Fibroblast of skin of scalp (primary cell): ENCODE results near the gene LETM1. TPM values are rescaled to one million over a fixed set of nuclear protein-coding genes. Genes with fewer than 3 reads are reported as not detected.

Source experiments
- DNase-seq: peaks from one replicate; pipeline ENCODE4 v3.0.0-alpha.2; 2013
- polyA plus RNA-seq, 2 experiments: library from polyadenylated mRNA; unstranded; fragments of 120-200 nt; gene quantifications; one replicate each; pipeline ENCODE4 v1.2.1, GENCODE V29; 2013; ENCODE audit not compliant: insufficient read length in 2 of 2

The LETM1 gene
- polyA plus RNA-seq (2013, experiment 1 of 2; ENCODE audit: insufficient read length): 25.4 TPM
- polyA plus RNA-seq (2013, experiment 2 of 2; ENCODE audit: insufficient read length): 23.0 TPM

DNA sequence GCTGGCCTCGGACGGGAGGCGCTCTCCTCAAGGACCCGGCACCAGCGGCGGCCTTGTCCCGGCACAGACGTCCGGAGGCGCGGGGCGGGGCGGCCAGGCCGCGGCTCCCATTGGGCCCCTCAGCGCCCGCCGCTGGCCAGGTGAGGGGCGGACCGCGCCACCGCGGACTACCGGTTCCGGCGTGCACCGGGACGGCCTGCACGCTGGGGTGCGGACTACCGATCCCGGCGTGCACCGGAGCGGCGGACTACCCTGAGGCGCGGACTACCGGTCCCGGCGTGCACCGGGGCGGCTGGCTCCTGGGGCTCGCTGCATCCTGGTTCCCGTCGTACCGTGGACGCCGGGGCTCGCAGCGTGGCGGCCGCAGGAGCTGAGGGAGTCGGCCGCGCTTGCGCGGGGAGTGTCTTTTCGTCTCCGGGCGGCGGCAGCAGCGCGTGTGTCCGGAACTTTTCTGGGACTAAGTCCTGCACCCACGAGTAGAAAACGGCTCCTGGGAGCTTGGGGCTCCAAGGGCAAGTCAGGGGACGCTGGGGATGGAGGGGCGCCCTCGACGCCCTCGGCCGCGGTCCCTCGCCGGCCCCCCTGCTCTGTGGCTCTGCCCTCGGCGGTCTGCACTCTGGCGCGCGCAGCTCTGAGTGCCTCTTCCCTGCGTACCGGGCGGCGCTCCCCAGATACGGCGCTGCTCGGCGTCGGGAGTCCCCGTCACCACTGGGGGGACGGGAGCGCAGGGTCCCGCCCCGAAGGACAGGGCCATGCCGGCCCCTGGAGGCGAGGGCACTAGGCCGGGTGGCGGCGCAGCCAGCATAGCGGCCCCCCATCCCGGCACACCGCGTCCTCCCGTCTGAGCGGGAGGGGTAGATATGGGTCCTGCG lies at the start of gene LETM1:
Gene LETM1, minus strand, starts transcription at position 86 of the 872 bp plus-strand sequence. CDS start 206 bp downstream, outside the sequence.
- peak; percentile 95 for DNase-seq

DNA sequence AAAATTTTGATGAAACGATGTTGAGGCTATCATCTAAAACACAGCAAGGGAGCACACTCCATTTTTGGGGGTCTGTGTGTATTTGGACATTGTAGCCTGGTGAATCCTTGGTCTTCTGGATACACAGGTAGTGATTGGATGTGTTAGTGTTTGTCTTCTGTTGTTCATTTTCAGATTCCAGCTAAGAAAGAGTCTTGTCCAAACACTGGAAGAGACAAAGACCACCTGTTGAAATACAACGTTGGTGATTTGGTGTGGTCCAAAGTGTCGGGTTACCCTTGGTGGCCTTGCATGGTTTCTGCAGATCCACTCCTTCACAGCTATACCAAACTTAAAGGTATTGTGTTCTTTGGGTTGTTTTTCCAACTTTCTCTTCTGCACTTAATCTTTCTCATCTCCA lies 48.1 kb upstream of the LETM1 start:
- no peak for DNase-seq

- DNase-seq: no peak
Measured at GRCh38 chr4:1903035-1903434, 47.1 kb upstream of the LETM1 start.

- DNase-seq: no peak
Measured at GRCh38 chr4:1902243-1902642, 46.3 kb upstream of the LETM1 start.

DNA sequence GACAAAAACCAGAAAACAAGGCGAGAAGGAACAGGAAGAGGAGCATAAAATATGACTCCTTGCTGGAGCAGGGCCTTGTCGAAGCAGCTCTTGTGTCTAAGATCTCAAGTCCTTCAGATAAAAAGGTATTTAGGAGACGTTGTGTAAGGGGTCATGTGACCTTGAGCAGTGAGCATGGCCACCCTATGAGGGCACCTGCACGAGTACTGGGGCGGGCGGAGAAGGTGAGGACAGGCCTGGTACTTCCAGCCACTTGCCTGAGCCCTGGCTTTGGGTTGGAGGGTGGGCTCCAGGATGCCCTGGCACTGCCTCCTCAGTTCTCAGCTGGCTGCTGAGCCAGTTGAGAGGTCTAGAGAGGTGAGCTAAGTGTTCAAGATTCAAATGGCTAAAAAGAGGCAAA lies 45.2 kb upstream of the LETM1 start:
- DNase-seq: no peak

- DNase-seq: no peak
Measured at GRCh38 chr4:1900624-1901023, 44.7 kb upstream of the LETM1 start.

DNA sequence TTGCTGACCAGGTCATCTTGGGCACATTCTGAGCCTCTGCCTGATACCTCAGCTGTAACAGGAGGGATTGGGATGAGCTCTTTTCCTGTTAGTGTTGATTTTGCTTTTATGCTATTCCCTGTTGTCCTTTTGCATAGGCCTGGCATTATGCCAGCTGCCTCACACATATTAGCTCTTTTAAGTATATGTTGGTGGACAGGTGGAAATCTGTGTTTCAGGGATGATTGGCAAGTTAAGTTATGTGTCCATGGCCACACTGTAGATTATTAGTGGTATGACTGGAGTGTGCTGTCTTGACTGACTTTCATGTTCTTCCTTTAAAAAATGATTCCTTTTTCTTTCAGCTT lies 44.1 kb upstream of the LETM1 start:
- DNase-seq: no peak

DNA sequence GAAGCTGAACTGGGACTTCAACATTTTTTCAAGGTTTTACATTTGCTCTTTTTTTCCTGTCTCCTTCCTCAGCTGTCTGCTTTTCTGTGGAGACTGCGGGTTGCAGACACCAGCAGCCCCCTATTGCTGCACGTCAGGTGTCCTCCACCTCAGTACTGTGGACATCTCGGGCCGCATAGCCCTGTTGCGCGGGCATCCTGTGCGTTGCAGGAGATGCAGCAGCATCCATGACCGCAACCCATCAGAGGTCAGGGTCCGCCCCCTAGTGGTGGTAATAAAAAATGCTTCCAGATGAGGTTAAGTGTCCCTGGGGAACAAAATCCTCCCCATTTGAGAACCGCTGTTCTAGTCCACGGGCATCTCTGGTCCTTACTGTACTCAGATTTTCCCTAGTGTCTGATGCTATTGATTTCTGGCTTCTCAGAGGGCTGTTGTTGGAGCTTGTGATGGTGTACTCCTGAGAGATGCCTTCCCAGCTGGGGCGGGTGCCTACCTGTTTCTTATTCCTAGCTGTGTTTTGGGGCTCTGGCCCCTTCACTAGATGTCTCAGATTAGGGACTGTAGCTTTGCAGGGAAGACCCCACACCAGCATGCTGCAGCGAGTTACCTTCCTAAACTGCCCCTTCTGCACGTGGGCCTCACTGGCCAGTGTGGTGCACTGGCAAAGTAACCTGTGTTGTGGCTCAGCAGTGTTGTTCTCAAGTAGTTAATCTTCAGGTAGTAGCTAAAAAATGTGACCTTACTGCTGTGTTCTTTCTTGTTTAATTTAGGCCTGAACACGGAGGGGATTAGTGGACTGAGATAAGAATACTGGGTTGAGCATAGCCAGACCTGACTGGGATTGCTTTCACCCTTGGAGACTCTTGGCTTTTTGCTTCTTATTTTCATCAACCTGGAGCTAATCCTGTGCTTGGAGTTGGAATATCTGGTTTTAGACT lies 43.5 kb upstream of the LETM1 start:
- peak; percentile 81 for DNase-seq

GRCh38 chr4:1898681-1899080 lies 42.7 kb upstream of the LETM1 start:
- DNase-seq: no peak

GRCh38 chr4:1898007-1898406 lies 42.1 kb upstream of the LETM1 start:
- DNase-seq: no peak

DNA sequence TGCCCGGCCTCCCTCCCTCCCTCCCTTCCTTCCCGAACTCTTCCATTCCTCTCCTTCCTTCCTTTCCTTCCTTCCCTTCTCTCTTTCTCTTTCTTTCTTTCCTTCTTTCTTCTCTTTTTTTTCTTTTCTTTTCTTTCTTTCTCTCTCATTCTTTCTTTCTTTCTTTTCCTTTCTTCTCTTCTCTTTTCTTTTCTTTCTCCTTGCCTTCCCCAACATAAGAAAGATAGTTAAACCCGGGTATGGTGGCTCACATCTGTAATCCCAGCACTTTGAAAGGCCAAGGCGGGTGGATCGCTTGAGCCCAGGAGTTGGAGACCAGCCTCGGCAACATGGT lies 40.7 kb upstream of the LETM1 start:
- no peak for DNase-seq

DNA sequence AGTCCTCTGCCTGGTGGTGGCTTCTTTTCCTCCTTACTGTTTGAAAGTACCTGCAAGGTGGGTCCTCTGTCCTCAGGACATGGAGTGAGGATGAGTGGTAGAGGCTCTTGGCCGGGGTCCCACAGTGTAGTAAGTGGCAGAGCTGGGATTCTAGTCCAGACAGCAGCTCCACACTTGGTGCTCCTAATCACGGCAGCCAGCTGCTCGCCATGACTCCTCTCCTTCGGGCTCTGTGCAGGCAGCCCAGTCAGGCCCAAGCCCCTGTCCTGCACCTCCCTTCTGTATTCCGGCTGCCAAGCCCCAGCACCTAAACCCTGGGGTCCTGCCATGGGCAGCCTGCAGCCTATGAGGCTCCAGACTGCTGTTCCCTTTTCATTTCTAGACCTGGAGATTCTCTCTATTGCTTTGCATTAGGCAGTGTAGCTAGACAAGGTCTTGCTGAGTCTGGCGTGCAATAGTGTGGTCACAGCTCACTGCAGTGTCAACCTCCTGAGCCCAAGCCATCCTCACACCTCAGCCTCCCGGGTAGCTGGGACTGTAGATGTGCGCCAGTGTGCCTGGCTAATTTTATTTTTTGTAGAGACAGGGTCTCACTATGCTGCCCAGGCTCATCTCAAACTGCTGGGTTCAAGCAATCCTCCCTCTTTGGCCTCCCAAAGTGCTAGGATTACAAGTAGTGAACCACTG lies 40.2 kb upstream of the LETM1 start:
- DNase-seq: no peak

- DNase-seq: no peak
Measured at GRCh38 chr4:1890979-1891570, 35.1 kb upstream of the LETM1 start.

GRCh38 chr4:1887052-1887451 lies 31.1 kb upstream of the LETM1 start:
- no peak for DNase-seq

DNA sequence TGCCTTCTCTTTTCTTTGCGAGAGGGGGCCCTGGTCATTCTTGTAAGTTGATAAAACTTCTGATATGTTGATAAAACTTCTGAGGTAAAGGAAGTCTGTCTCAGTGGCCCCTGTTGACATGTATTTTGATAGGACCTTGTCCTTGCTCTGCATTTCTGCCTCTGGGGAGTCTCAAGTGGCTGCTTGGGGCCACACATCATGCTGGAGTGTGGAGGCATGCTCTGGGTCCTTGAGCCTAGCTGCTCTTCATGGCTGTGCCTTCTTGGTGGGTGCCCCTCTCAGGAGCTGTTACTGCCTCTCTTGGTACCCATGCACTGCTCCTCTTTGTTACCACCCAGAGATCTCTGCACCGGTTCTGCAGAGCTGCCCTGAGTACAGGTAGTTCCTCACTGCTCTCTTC lies 29.5 kb upstream of the LETM1 start:
- no peak for DNase-seq

GRCh38 chr4:1883583-1883982 lies 27.6 kb upstream of the LETM1 start:
- DNase-seq: no peak

DNA sequence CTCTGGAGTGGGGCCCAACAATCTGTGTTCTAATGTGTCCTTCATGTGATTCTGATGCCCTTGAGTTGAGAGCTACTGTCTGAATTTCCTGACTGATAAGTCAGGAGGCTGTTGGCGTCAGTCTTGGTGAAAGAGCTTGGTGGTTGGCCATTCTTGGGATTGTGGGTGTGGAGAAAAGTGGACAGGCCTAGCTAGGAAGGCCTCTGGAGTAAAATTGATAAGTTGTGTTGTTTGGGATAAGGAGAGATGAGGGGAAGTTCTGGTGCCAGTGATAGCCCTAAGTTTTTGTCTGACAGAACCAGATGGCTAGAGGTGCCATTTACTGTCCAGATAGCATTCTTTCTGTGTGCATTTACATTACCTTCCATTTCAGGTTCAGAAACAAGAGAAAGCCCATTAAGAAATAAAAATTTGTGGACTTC lies 26.9 kb upstream of the LETM1 start:
- no peak for DNase-seq

GRCh38 chr4:1880332-1880731 lies 24.4 kb upstream of the LETM1 start:
- peak; percentile 34 for DNase-seq

DNA sequence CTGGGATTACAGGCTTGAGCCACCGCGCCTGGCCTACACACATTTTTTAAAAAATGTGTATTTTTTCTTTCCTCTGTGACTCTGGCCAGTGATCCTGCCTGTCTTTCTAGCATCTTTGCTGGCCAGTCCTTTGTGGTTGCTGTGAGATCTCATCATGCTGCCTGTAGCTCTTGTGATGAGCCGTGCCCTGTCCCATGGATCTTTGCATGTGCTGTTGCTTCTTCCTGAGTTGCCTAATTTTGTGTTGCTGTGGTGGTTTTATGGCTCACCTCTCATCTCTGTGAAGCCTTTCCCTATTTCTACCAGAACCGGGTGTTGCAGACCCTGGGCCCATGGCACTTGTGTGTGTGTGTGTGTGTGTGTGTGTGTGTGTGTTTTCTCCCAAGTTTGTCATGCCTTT lies 23.5 kb upstream of the LETM1 start:
- DNase-seq: peak; percentile 34

- DNase-seq: no peak
Measured at GRCh38 chr4:1874201-1874600, 18.2 kb upstream of the LETM1 start.

DNA sequence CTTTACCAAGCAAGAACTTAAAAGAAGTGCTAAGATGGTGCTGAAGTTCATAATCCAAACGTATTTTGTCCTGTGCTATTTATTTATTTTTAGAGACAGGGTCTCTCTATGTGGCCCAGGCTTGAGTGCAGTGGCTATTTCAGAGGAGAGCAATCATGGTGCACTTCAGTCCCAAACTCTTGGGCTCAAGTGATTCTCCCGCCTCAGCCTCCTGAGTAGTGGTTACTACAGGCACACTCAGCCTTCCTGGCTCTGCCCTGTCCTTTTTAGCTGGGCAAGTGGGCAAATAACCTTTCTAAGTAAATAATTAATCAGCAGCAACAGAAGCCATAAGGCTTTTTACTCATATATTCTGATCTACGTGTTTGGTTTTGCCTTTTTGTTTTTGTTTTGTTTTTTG lies 17.8 kb upstream of the LETM1 start:
- no peak for DNase-seq

DNA sequence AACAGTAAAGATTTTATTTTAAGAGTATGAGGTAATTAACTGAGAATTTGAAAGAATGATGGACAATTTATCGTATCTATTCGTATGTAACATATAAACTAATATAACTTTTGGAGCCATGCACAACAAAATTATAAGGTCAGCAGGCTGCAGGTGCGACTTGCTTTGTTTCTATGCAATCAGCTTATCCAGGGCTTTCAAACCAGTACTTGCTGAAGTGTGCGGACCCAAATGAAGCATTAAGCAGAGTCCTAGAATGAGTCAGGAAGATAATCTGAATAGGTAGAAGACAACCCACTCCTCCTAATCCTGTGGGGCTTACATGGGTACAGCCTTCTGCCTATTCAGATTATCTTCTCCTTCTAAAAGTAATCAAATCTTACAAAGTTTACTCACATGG lies 17.3 kb upstream of the LETM1 start:
- no peak for DNase-seq

DNA sequence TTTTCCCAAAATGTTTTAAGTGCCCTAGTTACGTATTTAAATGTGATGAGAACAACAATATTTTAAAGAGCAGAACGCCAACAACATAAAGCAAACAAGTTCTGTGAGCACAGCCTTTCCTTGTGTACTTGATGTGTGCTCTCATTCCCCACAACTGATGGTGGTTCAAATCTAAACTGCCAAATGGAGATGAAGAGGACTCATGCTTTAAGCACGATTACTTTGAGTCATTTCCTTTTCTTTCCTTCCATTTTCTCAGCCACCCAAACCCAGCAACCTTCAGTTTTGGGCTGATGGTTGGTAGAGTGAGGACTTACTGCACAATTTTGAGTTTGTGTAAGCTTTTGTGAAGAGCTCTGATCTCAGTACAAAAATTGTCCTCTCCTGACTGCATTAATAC lies 16.9 kb upstream of the LETM1 start:
- DNase-seq: peak; percentile 71
